NCI-H2196 treated with DMSO at 0.1 percent for 48 hours (cell line): ENCODE results near the gene OR52K2.
"Not testable (repeated sequence)": the region's sequence is repeated elsewhere in the genome, so short reads cannot be mapped to it uniquely, and the experiment has no call there.

Experiments used
- DNase-seq: peaks from one replicate; lab custom pipeline; 2025; ENCODE audit not compliant: unreplicated experiment; lab: John Stamatoyannopoulos, UW

The OR52K2 gene

GRCh38 chr11:4448995-4449394 lies at the start of gene OR52K2:
Gene OR52K2 (plus strand): TSS chr11:4449295. CDS start chr11:4449340, 45 bp downstream.
- no peak for DNase-seq

- not testable (repeated sequence) for DNase-seq
Observed at GRCh38 chr11:4406206-4406605, 42.9 kb upstream of the OR52K2 start.

- no peak for DNase-seq
Observed at GRCh38 chr11:4416306-4416705, 32.8 kb upstream of the OR52K2 start.

GRCh38 chr11:4416816-4417215 lies 32.3 kb upstream of the OR52K2 start:
- no peak for DNase-seq

GRCh38 chr11:4418403-4418802 lies 30.7 kb upstream of the OR52K2 start:
- DNase-seq = no peak

GRCh38 chr11:4430051-4430450 lies 19.0 kb upstream of the OR52K2 start:
- no peak for DNase-seq

- no peak for DNase-seq
Observed at GRCh38 chr11:4433856-4434255, 15.2 kb upstream of the OR52K2 start.

GRCh38 chr11:4436411-4436810 lies 12.7 kb upstream of the OR52K2 start:
- no peak for DNase-seq

- no peak for DNase-seq
Observed at GRCh38 chr11:4441515-4441914, 7.6 kb upstream of the OR52K2 start.

- DNase-seq = no peak
Observed at GRCh38 chr11:4443232-4443891, 5.7 kb upstream of the OR52K2 start.

- no peak for DNase-seq
Observed at GRCh38 chr11:4453118-4453517, 4.0 kb downstream of the OR52K2 start.

GRCh38 chr11:4454021-4454420 lies 4.9 kb downstream of the OR52K2 start:
- no peak for DNase-seq

- no peak for DNase-seq
Observed at GRCh38 chr11:4455419-4455818, 6.3 kb downstream of the OR52K2 start.

GRCh38 chr11:4459500-4459899 lies 10.4 kb downstream of the OR52K2 start:
- DNase-seq = no peak

- no peak for DNase-seq
Observed at GRCh38 chr11:4460151-4460550, 11.1 kb downstream of the OR52K2 start.

GRCh38 chr11:4464216-4465159 lies 15.4 kb downstream of the OR52K2 start:
- DNase-seq = no peak

- no peak for DNase-seq
Observed at GRCh38 chr11:4465407-4465806, 16.3 kb downstream of the OR52K2 start.

- no peak for DNase-seq
Observed at GRCh38 chr11:4466131-4466870, 17.2 kb downstream of the OR52K2 start.

- DNase-seq = no peak
Observed at GRCh38 chr11:4466871-4467442, 17.9 kb downstream of the OR52K2 start.

- no peak for DNase-seq
Observed at GRCh38 chr11:4467811-4468606, 18.9 kb downstream of the OR52K2 start.
